Keratinocyte (primary cell): ENCODE data around the gene WDR82. TPM values are rescaled to one million over a fixed set of nuclear protein-coding genes. Genes with fewer than 3 reads are reported as not detected.

Experiments
- DNase-seq: peaks from one replicate; pipeline ENCODE4 v3.0.0-alpha.2; 2011; ENCODE audit warnings: low read depth, missing footprints, low spot score
- FAIRE-seq: peaks from 2 replicates; lab custom pipeline; 2011; peaks lifted over from hg19 to GRCh38; lab: Jason Lieb, UNC
- H2AFZ ChIP-seq: 2 replicates; pipeline ENCODE4 v1.6.0; 2012; ENCODE audit warnings: low read length, control low read depth, inconsistent platforms; ENCODE audit not compliant: control insufficient read depth
- H3K27ac ChIP-seq: 2 replicates; pipeline ENCODE4 v1.5.1; 2011; ENCODE audit warnings: low read length; ENCODE audit not compliant: control insufficient read depth, insufficient read depth
- H3K27me3 ChIP-seq: 3 replicates; pipeline ENCODE4 v1.6.0; 2011; ENCODE audit warnings: low read length; ENCODE audit not compliant: control insufficient read depth, insufficient read depth; ENCODE audit errors: extremely low read depth
- H3K36me3 ChIP-seq, 2 experiments: 2 replicates in 1 of 2; 3 replicates in 1 of 2; pipeline ENCODE4 v1.5.1; 2011; ENCODE audit warnings: low read length in 2 of 2, mild to moderate bottlenecking in 1 of 2; ENCODE audit not compliant: control insufficient read depth in 2 of 2, insufficient read depth in 2 of 2; ENCODE audit errors: extremely low read depth in 1 of 2
- H3K4me1 ChIP-seq: 3 replicates; pipeline ENCODE4 v1.5.1; 2011; ENCODE audit warnings: low read length; ENCODE audit not compliant: control insufficient read depth, insufficient read depth; ENCODE audit errors: extremely low read depth
- H3K4me2 ChIP-seq: 3 replicates; pipeline ENCODE4 v1.6.0; 2011; ENCODE audit warnings: low read depth, low read length; ENCODE audit not compliant: control insufficient read depth, insufficient read depth; ENCODE audit errors: extremely low read depth
- H3K4me3 ChIP-seq, 3 experiments: fragments of 200-600 bp in 1 of 3; sonication (generic) in 1 of 3; 2 replicates in 2 of 3; 3 replicates in 1 of 3; pipeline ENCODE4 v1.5.1; 2011 to 2016; ENCODE audit warnings: low read length in 3 of 3, mild to moderate bottlenecking in 3 of 3, control low read depth in 2 of 3, inconsistent platforms in 1 of 3, low read depth in 1 of 3, mixed read lengths in 1 of 3, mixed run types in 1 of 3, moderate library complexity in 1 of 3; ENCODE audit not compliant: control insufficient read depth in 2 of 3, insufficient read depth in 2 of 3; ENCODE audit errors: extremely low read depth in 1 of 3
- H3K79me2 ChIP-seq: 2 replicates; pipeline ENCODE4 v1.6.0; 2012; ENCODE audit warnings: low read length; ENCODE audit not compliant: control insufficient read depth, insufficient read depth
- H3K9ac ChIP-seq: 3 replicates; pipeline ENCODE4 v1.6.0; 2011; ENCODE audit warnings: low read length; ENCODE audit not compliant: control insufficient read depth, insufficient read depth; ENCODE audit errors: extremely low read depth
- H3K9me1 ChIP-seq: 3 replicates; pipeline ENCODE4 v1.6.0; 2011; ENCODE audit warnings: low read length; ENCODE audit not compliant: control insufficient read depth, insufficient read depth; ENCODE audit errors: extremely low read depth
- H3K9me3 ChIP-seq: 2 replicates; pipeline ENCODE4 v1.5.1; 2012; ENCODE audit warnings: low read depth, low read length; ENCODE audit not compliant: control insufficient read depth
- H4K20me1 ChIP-seq: 3 replicates; pipeline ENCODE4 v1.6.0; 2011; ENCODE audit warnings: low read length; ENCODE audit not compliant: control insufficient read depth, insufficient read depth; ENCODE audit errors: extremely low read depth
- EZH2 ChIP-seq: IDR thresholded peaks from one replicate; pipeline ENCODE4 v1.6.1; 2012; ENCODE audit warnings: inconsistent platforms, mild to moderate bottlenecking, low read length, moderate library complexity
- dilution Hi-C: fragments of 300-500 bp; cut with MboI; formaldehyde crosslinking; loops from one replicate; pipeline ENCODE4 v1.7.0; 2020; ENCODE audit warnings: low sequenced_read_pairs; ENCODE audit not compliant: extremely low pct_ligation_motif_present
- polyA plus RNA-seq, 5 experiments: library from polyadenylated mRNA; depleted of rRNA in 3 of 5; stranded (reverse) in 3 of 5; stranded (forward) in 1 of 5; unstranded in 1 of 5; fragments of >200 nt; gene quantifications; 1 replicate in 1 of 5; 2 replicates in 3 of 5; 3 replicates in 1 of 5; pipeline versions ENCODE4 v1.2.1 to v1.2.3, GENCODE V29; 2011 to 2012; ENCODE audit warnings: missing spikeins in 2 of 5, low read depth in 1 of 5, low replicate concordance in 1 of 5
- TF ChIP-seq, protein P1 (sequence below), 3 experiments: IDR thresholded peaks in 1 of 3; conservative IDR thresholded peaks in 1 of 3; optimal IDR thresholded peaks in 1 of 3; 2 replicates in 2 of 3; 3 replicates in 1 of 3; pipeline versions ENCODE3 to v1.5.1; 2011; ENCODE audit warnings: low read length in 3 of 3, mild to moderate bottlenecking in 3 of 3, moderate library complexity in 2 of 3, control low read depth in 1 of 3, inconsistent platforms in 1 of 3; ENCODE audit not compliant: insufficient read depth in 2 of 3; ENCODE audit errors: extremely low read depth in 1 of 3

Gene WDR82
- polyA plus RNA-seq, 1 donor (not counting 4 experiments of a cell fraction or from before 2014, with no cell fraction given) = 75.1 TPM

DNA sequence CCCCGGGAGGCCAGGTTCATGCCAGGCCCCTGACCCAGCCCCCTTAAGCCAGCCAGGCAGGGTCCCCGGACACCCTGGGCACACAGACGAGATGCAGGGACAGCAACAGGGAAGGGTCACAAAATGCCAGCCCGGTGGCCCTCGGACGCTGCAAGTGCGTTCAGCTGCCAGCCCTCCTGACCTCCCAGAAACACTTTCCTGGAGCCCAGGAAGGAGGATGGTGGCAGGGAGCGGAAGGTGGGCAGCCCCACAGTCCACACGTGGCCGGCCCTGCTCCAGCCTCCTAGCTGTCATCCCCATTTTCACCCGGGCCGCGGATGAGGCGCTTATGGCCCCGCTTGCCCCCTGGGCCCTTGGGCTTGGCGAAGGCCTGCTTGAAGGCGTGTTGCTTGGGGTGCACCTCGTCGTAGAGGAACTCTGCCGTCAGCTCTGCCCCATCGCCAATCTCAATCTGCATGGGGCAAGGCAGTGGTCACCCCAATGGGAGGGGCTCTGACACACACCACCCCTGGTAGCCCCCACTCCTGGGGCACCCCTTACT, 49.6 kb downstream of the WDR82 start:
- Histone ChIP-seq H3K36me3 (peaks cover 33 to 36% of the 10 kb centered on the region in 2 experiments), H3K9me3 (no peaks in the 10 kb centered on the region), H3K27ac (no peak overlapping the region), H3K4me2 (no peak overlapping the region), H3K9ac (no peak overlapping the region), H4K20me1 (peaks cover 3% of the 10 kb centered on the region), H3K9me1 (no peaks in the 10 kb centered on the region), H3K4me1 (no peaks in the 10 kb centered on the region), H2AFZ (no peak overlapping the region), H3K27me3 (no peaks in the 10 kb centered on the region), H3K79me2 (peaks cover 16% of the 10 kb centered on the region), H3K4me3 (no peak overlapping the region)
- DNase-seq = no peak
- TF ChIP-seq, protein P1, sequence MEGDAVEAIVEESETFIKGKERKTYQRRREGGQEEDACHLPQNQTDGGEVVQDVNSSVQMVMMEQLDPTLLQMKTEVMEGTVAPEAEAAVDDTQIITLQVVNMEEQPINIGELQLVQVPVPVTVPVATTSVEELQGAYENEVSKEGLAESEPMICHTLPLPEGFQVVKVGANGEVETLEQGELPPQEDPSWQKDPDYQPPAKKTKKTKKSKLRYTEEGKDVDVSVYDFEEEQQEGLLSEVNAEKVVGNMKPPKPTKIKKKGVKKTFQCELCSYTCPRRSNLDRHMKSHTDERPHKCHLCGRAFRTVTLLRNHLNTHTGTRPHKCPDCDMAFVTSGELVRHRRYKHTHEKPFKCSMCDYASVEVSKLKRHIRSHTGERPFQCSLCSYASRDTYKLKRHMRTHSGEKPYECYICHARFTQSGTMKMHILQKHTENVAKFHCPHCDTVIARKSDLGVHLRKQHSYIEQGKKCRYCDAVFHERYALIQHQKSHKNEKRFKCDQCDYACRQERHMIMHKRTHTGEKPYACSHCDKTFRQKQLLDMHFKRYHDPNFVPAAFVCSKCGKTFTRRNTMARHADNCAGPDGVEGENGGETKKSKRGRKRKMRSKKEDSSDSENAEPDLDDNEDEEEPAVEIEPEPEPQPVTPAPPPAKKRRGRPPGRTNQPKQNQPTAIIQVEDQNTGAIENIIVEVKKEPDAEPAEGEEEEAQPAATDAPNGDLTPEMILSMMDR (optimal IDR thresholded peaks at IDR 0.05 in 1 of 3, IDR thresholded peaks at IDR 0.05 in 1 of 3, conservative IDR thresholded peaks at IDR 0.05 in 1 of 3; ENCODE audit: extremely low read depth in 1 of 3, insufficient read depth in 2 of 3, low read length in 3 of 3) = no peak
- no peak for TF ChIP-seq EZH2
- FAIRE-seq = no peak
- dilution Hi-C loops = no loop called here

DNA sequence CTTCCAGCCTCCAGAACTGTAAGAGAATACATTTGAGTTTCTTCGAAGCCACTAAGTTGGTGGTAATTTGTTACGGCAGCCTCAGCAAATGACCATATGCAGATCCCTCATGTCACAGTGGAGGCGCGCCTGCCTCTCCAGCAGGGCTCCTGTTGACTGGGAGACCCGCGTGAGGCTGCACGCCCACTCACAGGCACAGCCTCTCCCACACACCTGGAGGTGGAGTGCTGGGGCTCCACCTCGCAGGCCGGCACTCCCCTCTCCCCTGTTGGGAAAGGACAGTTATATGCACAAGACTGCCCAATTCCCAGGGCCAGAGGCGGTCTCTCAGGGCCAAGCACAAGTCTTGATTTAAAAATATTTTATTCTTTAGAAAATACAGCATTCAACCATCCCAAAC, 50.2 kb downstream of the WDR82 start:
- Histone ChIP-seq H3K4me3 (no peak overlapping the region), H3K27ac (no peak overlapping the region), H4K20me1 (peaks cover 3% of the 10 kb centered on the region), H3K27me3 (no peaks in the 10 kb centered on the region), H3K4me2 (no peak overlapping the region), H3K9me1 (no peaks in the 10 kb centered on the region), H3K36me3 (peaks cover 33 to 36% of the 10 kb centered on the region in 2 experiments), H3K79me2 (peaks cover 14% of the 10 kb centered on the region), H3K4me1 (no peaks in the 10 kb centered on the region), H2AFZ (no peak overlapping the region), H3K9me3 (no peaks in the 10 kb centered on the region), H3K9ac (no peak overlapping the region)
- DNase-seq (no peak), FAIRE-seq (no peak)
- TF ChIP-seq, protein P1 (optimal IDR thresholded peaks at IDR 0.05 in 1 of 3, IDR thresholded peaks at IDR 0.05 in 1 of 3, conservative IDR thresholded peaks at IDR 0.05 in 1 of 3; ENCODE audit: extremely low read depth in 1 of 3, insufficient read depth in 2 of 3, low read length in 3 of 3) = no peak
- TF ChIP-seq EZH2 = no peak
- dilution Hi-C loops = no loop called here
